GM12878 (cell line): ENCODE results near the gene AP3M1.

ENCODE experiments used
- EED ChIP-seq: sonication (generic); IDR thresholded peaks from 2 replicates; pipeline ENCODE4 v1.6.1; 2016; ENCODE audit warnings: antibody characterized with exemption, low read depth
- RAD21 ChIP-seq: IDR thresholded peaks from 2 replicates; pipeline ENCODE4 v1.6.1; 2011; ENCODE audit warnings: mild to moderate bottlenecking, low read depth, low read length, moderate library complexity; ENCODE audit not compliant: insufficient read depth

DNA sequence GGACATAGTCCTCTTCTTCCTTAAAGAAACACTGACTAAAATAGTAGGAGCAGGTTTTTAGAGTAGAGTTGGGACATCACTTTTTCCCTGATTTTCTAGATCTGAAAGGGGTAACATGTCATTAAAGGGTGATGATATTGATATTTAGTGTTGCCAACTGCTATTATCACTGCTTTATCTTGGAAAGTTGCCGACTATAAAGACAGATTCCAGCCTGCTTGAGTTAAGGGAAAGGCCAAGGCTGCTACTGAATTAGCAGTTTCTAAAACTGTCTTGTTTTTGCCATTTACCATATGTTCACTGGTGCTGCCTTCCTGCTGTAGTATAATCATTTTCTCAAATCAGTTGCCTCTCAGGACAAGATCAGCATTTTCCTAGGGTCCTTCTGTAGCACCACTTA lies 29.7 kb downstream of the AP3M1 start:
- no peak for TF ChIP-seq RAD21
- no peak for TF ChIP-seq EED
